ENCODE results near the gene SDK2. TPM values are rescaled to one million over a fixed set of nuclear protein-coding genes. Genes with fewer than 3 reads are reported as not detected.

Gene SDK2
- total RNA-seq, 1 donor from 2014 or later: 0.96 TPM

DNA sequence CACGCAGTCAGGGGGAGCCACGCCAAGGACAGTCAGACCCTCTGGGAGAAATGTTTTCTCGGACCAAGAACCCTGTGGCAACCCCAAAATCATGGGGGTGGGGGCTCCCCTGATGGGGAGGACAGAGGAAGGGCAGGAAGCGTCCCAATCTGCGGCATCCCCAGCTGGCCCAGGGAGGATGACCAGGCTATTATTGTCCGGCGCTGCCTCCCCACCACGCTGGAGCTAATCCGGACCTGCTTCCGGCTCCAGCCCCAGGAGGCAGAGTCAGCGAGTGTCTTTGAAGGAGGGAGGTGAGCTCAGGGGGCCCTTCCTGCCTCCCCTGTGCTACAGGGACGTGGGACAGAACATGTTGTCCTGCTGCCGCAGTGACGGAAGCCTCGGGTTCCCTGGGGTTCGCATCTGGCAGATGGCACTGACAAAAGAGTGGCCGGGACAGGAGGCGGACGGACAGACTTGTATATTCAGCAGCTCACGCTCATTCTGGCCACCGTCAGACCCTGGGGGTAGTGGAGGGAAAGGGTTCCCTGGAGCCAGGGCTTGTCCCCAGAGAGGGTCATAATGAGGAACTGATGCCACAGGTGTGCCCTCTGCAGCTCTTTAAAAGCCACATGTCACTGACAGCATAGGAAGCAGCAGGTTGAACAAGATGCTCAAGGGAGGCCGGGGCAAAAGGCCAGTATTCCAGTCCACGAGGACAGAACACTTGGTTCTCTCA, 278.2 kb downstream of the SDK2 start:
- no peak for DNase-seq (ENCODE audit: low spot score)

GRCh38 chr17:73365301-73365874, 278.9 kb downstream of the SDK2 start:
- DNase-seq (ENCODE audit: low spot score): no peak

DNA sequence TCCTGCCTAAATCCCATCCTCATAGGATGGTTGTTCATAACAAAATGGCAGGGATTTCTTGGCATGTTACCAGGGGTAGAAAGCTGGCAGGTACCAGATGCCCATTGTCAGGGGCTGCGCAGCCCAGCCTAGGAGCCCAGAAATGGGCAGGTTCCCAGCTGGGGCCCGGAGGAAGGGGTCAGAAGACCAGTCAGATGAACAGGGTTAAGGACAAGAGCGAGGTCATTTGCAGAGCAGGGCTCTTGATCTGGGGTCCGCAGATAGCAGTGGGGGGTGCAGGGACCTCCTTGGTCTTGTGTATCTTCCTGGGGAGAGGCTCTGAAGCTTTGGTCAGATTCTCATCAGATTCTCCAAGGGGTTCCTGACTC, 280.1 kb downstream of the SDK2 start:
- no peak for DNase-seq (ENCODE audit: low spot score)

DNA sequence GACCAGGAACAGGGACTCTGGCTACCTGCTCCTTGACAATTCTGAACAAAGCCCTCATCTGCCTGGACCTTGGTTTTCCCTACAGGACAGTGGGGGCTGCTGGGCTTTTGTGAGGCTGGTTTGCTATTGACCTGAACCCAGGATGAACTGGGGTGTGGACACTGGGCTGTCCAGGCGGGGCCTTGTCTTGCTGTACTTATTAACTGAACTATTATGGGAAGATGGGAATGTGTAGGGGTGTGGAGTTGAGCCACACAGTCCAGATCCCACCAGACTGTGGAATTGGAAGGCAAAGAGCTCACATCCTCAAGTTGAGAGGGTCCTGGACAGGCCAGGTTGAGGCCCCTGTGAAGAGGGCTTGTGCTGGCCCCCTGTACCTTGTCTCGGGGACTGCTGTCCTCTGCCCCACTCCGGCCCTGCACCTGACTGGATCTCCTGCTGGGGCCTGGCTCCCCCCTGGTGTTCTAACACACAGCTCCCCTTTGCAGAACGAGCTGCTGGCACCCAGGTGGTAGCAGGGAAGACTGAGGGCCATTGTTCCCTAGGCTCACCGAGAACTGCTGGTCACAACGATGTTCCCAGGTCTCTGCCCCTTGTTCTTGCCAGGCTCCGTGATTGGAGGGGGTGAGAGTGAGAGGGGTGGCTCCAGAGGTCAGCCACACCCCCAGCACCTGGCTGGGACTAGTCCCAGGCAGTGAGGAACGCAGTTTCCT, 280.6 kb downstream of the SDK2 start:
- DNase-seq (ENCODE audit: low spot score): no peak

- DNase-seq (ENCODE audit: low spot score): no peak
Measured at GRCh38 chr17:73362697-73363096, 281.5 kb downstream of the SDK2 start.

DNA sequence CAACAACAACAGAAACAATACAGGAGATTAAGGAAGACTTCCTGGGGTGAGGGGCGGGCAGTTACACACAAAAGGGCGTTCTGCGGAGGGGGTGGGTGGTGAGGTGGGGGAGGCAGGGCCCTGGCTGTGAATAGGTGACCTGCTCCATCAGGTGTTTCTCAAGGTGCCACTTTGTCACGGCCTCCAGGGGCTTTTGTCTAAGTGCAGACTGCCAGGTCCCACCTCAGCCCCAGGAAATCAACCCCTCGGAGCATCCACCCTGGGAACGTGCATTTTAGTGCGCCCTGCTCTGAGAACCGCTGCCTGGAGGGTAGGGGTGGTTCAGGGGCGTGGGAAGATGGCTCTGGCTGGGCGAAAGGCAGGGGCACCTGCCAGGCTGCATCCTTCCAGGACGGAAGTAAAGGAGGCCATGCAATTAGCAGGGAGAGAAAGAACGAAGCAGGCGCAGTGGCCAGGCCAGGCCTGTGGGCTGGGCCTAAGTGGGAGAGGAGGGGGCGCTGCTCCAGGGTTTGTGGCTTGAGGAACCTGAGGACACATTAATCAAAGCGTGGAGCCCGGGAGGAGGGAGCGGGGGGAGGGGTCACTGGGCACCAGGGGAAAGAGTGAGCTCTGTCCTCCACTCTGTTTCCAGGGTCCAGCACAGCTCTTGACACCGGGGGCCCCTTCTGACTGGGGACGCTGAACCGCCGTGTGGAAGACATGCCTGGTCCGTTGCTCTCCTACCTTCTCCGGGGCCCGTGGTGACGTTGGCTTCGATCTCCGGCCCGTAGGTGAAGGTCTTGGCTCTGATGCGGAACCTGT, 283.1 kb downstream of the SDK2 start:
- no peak for DNase-seq (ENCODE audit: low spot score)

DNA sequence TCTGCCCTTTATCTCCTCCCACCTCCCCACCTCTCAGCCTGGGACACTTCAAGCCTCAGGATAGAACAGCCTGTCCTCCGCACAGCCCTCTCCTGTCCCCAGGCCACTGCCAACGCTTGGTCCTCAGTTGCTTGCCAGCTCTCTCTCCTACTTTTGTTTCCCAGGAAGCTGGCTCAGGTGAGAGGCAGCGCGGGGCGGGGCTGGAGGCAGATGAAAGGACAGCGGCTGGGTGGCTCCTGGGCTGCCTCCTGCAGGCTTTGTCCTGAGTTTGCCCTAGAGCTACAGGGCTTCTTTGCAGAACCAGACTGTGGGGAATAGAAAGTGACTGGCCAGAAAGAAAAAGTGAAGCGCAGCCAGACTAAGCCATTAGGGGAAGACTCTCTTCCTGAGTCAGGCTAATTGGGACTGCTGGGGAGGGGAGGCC, 284.2 kb downstream of the SDK2 start:
- no peak for DNase-seq (ENCODE audit: low spot score)

DNA sequence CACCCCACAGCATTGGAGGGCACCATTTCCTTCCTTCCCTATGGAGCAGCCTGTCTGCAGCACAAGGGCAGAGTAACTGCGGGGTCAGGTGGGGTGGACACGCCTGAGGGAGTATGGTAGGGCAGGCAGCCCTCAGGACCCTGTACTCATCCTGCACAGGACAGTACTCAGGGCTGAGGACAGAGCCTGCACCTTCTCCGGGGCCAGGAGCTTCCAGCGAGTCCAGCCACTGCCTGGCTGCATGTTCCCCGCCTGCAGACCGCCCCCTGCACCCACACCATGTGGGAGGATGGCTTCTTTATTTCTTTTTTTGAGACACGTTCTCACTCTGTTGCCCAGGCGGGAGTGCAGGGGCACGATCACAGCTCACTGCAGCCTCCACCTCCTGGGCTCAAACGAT, 284.9 kb downstream of the SDK2 start:
- DNase-seq (ENCODE audit: low spot score): no peak

DNA sequence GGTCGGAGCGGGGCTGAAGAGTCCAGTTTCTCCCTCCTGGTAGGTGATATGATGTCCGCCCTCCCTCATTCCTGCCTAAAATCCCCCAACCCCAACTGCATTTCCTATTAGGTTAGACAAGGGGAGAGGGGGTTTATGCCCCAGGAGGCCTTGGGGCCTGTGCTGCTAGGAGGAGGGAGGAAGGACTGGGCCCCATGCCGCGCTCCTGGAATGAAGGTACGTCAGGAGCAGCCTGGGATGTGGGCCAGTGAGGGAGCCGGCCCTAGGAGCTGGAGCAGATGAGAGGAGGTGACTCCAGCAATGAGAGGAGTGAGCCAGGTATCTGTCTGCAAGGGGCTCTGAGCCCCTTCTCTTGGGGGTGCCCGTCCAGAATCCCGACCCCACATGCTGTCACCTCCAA, 285.6 kb downstream of the SDK2 start:
- DNase-seq (ENCODE audit: low spot score): no peak

GRCh38 chr17:73357981-73358380, 286.3 kb downstream of the SDK2 start:
- no peak for DNase-seq (ENCODE audit: low spot score)

GRCh38 chr17:73357318-73357717, 286.9 kb downstream of the SDK2 start:
- peak; percentile 64 for DNase-seq (ENCODE audit: low spot score)

DNA sequence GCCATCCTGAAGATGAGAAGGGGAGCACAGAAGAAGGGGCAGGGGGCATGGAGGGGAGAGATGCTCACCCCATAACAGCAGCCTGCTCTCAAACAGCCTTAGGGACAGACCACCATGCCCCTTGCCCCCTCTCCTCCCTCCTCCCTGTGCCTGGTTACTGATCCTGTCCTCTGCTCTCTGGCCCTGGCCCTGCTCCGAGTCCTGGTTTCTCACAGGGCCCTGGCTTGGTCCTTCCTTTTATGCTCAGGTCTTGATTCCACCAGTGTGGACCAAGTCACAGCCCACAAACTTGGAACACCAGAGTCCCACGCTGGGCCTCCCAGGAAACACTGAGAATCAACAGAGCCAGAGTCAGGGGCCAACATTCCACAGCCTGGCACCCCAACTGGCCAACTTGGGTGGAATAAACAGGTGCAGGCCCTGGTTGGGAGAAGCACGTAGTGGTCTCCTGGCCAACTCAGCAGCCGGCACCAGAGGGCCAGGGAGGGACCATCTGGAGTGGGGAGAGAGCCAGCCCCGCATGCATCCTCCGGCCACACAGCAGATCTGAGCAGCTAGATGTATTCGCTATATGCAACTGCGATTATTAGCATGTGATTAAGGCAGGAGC, 287.6 kb downstream of the SDK2 start:
- no peak for DNase-seq (ENCODE audit: low spot score)

GRCh38 chr17:73354423-73355284, 289.6 kb downstream of the SDK2 start:
- no peak for DNase-seq (ENCODE audit: low spot score)

DNA sequence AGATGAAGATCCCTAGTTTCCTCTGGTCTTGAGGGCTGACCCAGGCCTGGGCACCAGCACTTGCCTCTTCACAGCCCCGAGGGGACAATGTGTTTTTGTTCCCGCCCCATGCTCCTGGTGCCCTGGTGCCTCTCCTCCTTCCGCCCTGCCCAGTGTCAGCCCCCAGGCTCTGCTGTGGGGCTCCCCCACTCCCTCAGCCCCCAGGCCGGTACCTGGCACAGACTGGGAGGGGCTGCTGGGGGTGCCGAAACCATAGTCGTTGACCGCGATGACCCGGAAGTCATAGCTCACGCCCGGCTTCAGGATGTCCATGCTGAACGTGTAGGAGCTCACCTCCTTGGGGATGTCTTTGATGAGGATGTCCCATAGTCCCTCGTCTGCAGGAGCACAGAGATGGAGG, 292.0 kb downstream of the SDK2 start:
- no peak for DNase-seq (ENCODE audit: low spot score)

DNA sequence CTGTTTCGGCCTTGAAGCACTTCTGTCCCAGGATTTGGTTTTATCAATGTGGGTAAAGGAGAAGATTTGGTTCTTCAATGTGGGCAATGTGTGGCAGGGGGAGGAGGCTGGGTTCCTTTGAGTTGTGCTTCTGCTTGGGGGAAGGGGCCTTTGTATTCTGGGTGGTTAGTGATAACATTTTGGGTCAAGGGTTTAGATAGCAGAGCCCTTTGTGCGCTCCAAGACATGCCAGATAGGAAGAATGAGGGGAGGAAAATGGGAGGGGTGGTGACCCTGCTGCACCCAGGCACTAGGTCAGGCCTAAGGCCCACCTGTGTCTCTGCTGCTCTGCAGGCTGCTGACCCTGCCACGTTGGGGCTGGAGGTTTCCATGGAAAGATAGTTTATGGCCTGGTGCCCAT, 292.5 kb downstream of the SDK2 start:
- no peak for DNase-seq (ENCODE audit: low spot score)

DNA sequence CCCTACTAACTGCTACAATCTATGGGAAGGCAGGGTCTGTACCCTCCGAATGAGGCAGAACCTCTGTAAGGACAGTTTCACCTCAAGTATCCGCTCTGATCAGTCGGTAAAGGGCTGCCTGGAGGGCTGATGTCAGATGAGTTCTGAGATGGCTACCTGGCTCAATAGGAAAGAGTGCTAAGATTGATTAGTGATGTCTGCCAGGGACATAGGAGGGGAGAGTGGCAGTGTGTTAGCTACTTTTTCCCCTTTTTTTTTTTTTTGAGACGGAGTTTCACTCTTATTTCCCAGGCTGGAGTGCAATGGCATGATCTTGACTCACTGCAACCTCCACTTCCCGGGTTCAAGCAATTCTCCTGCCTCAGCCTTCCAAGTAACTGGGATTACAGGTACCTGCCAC, 293.4 kb downstream of the SDK2 start:
- no peak for DNase-seq (ENCODE audit: low spot score)

GRCh38 chr17:73349647-73350046, 294.6 kb downstream of the SDK2 start:
- DNase-seq (ENCODE audit: low spot score): no peak

DNA sequence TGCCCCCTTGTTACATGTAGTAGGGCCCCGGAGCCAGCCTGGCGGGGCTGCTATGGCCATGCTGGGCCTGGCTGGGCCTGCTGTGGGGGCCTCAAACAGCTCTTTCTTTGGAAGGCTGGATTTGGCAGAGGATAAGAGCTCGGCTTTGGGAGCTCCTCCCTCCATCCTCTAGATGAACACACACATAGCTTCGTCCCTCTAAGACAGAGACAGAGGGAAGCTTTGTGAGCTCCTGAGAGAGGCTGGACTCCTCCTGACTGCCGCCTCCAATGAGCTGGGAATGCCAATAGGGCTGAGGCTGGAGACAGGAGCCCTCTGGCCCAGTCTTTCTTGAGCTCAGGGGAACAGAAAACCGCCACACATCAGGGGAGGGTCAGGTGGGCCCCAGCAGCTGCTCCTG, 295.1 kb downstream of the SDK2 start:
- peak; percentile 98 for DNase-seq (ENCODE audit: low spot score)

DNA sequence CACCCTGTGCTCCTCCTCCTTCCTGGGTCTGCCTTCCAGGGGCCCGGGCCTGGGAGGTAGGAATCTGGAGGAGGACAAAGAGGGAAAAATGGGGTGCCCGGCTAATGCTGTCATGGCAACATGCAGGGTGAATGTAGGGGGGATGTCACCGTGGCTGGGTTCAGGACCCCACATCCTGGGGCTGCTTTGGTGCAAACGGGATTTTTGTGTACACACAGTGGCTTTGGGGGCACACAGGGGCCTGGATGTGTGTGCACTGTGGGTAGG, 295.5 kb downstream of the SDK2 start:
- DNase-seq (ENCODE audit: low spot score): no peak

DNA sequence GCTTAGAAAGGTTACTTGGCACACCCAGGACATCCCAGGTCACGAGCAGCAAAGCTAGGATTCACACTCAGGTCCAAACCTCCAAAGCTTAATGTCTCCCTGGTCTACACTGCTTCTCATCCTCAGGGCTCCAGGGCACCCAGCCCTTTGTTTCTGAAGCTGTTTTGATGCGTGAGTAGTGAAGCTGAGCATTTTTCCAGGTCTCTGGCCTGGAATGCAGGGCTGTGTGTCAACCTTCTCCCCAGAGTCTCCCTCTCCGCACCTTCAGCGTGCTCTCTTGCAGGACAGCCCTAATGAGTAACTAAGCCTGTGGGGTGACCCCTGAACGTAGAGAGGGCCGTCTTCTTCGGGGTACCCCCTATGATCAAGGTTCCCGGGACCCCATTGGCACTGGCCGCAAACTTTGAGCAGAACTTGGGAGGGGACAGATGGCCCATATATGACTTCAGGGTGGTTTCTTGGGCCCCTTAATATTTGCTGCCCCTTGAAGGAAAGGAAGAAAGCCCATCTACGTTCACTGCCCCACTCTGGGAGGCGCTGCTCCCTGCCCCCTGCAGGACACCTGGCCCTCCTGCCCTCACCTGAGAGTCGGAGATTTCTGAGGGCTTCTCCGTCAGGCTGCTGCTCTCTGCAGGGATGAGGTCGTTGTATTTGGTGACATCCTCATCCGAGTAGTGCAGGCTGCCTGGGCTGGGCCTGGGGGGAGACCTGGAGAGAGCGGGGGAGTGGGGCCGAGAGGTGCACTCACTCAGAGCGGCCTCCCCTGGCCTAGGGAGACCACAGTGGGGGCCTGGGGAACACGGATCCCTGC, 296.0 kb downstream of the SDK2 start:
- DNase-seq (ENCODE audit: low spot score): no peak

All from umbilical cord (tissue), 2 donors.